RWPE2 (cell line): ENCODE results near the gene FLCN.

Experiments used
- ATAC-seq: fragments of 200-7000 bp; cut with Tn5 transposase; 3 replicates; pipeline ENCODE4 v1.9.1; 2021; ENCODE audit warnings: low read depth
- DNase-seq: peaks from one replicate; pipeline ENCODE4 v3.0.0-alpha.2; 2020; ENCODE audit warnings: low spot score
- H3K27ac ChIP-seq: fragments of 450-650 bp; 2 replicates; pipeline ENCODE4 v1.5.1; 2017; ENCODE audit warnings: mild to moderate bottlenecking; ENCODE audit not compliant: poor library complexity, severe bottlenecking
- H3K27me3 ChIP-seq: fragments of 250-450 bp; sonication (Bioruptor Pico); 2 replicates; pipeline ENCODE4 v1.5.1; 2021; ENCODE audit warnings: mild to moderate bottlenecking, moderate library complexity; ENCODE audit not compliant: insufficient read depth, poor library complexity, severe bottlenecking
- H3K36me3 ChIP-seq: fragments of 250-450 bp; sonication (Bioruptor Pico); 2 replicates; pipeline ENCODE4 v1.5.1; 2020; ENCODE audit warnings: low read depth, mild to moderate bottlenecking, moderate library complexity
- H3K4me1 ChIP-seq: fragments of 250-450 bp; sonication (Bioruptor Pico); 2 replicates; pipeline ENCODE4 v1.5.1; 2021; ENCODE audit warnings: mild to moderate bottlenecking, moderate library complexity; ENCODE audit not compliant: insufficient read depth, poor library complexity, severe bottlenecking
- H3K4me3 ChIP-seq: fragments of 250-450 bp; sonication (Bioruptor Pico); 2 replicates; pipeline ENCODE4 v1.5.1; 2021; ENCODE audit warnings: mild to moderate bottlenecking, moderate library complexity; ENCODE audit not compliant: severe bottlenecking
- H3K9me3 ChIP-seq: fragments of 250-450 bp; sonication (Bioruptor Pico); 2 replicates; pipeline ENCODE4 v1.5.1; 2021; ENCODE audit warnings: mild to moderate bottlenecking, moderate library complexity; ENCODE audit not compliant: severe bottlenecking
- CTCF ChIP-seq: fragments of 450-650 bp; IDR thresholded peaks from one replicate; pipeline ENCODE4 v1.5.1; 2017; ENCODE audit warnings: mild to moderate bottlenecking, moderate library complexity; ENCODE audit not compliant: poor library complexity, severe bottlenecking

The FLCN gene

GRCh38 chr17:17229416-17230384, 7.3 kb downstream of the FLCN start:
- TF ChIP-seq CTCF = no peak
- no peak for ATAC-seq
- Histone ChIP-seq H3K4me1 (no peaks in the 10 kb centered on the region), H3K27me3 (no peaks in the 10 kb centered on the region), H3K9me3 (no peaks in the 10 kb centered on the region), H3K27ac (no peak overlapping the region), H3K36me3 (peaks cover 65% of the 10 kb centered on the region), H3K4me3 (no peak overlapping the region)
- DNase-seq = no peak

GRCh38 chr17:17228521-17229279, 8.3 kb downstream of the FLCN start:
- ATAC-seq = no peak
- H3K4me3 ChIP-seq = no peak overlapping the region
- H3K27ac ChIP-seq = no peak overlapping the region
- H3K36me3 ChIP-seq = peaks cover 75% of the 10 kb centered on the region
- H3K27me3 ChIP-seq = no peaks in the 10 kb centered on the region
- no peak for TF ChIP-seq CTCF
- DNase-seq = no peak
- no peaks in the 10 kb centered on the region for H3K9me3 ChIP-seq
- no peaks in the 10 kb centered on the region for H3K4me1 ChIP-seq

- no peaks in the 10 kb centered on the region for H3K4me1 ChIP-seq
- no peak overlapping the region for H3K27ac ChIP-seq
- H3K36me3 ChIP-seq = peaks cover 74% of the 10 kb centered on the region
- no peak overlapping the region for H3K4me3 ChIP-seq
- no peak for TF ChIP-seq CTCF
- DNase-seq = no peak
- ATAC-seq = no peak
- H3K9me3 ChIP-seq = no peaks in the 10 kb centered on the region
- no peaks in the 10 kb centered on the region for H3K27me3 ChIP-seq
These were observed 9.1 kb downstream of the FLCN start for GRCh38 chr17:17227608-17228520.

- DNase-seq (no peak), ATAC-seq (no peak)
- TF ChIP-seq CTCF = no peak
- no peaks in the 10 kb centered on the region for H3K4me1 ChIP-seq
- H3K9me3 ChIP-seq = no peaks in the 10 kb centered on the region
- H3K27ac ChIP-seq = no peak overlapping the region
- no peaks in the 10 kb centered on the region for H3K27me3 ChIP-seq
- H3K36me3 ChIP-seq = peaks cover 71% of the 10 kb centered on the region
- H3K4me3 ChIP-seq = no peak overlapping the region
These were observed 10.3 kb downstream of the FLCN start for GRCh38 chr17:17226451-17227265.
